K562 (cell line): Measurements from ENCODE around the gene HKDC1.

ENCODE experiments used
- CTCF ChIP-seq, 3 experiments: IDR thresholded peaks in 2 of 3; conservative IDR thresholded peaks in 1 of 3; 2 replicates each; pipeline ENCODE4 v1.5.1; 2011 to 2012; ENCODE audit warnings: low read length in 3 of 3, mild to moderate bottlenecking in 3 of 3, control low read depth in 2 of 3, improper control_type of control experiment in 1 of 3, inconsistent platforms in 1 of 3, low read depth in 1 of 3, mixed read lengths in 1 of 3, moderate library complexity in 1 of 3; ENCODE audit not compliant: insufficient read depth in 2 of 3
- DDX20 ChIP-seq: fragments of 450-650 bp; IDR thresholded peaks from 2 replicates; pipeline ENCODE4 v1.6.1; 2016; ENCODE audit warnings: missing genetic modification characterization, low read depth, mild to moderate bottlenecking, missing compliant biosample characterization, moderate library complexity
- GABPB1 ChIP-seq: sonication (generic); formaldehyde crosslinking; IDR thresholded peaks from 2 replicates; pipeline ENCODE4 v1.8.0; 2022; ENCODE audit warnings: mild to moderate bottlenecking, missing genetic modification reagents
- KAT2B ChIP-seq: IDR thresholded peaks from one replicate; pipeline ENCODE4 v1.6.1; 2012; ENCODE audit warnings: low read depth, mild to moderate bottlenecking, control low read depth, inconsistent platforms, low read length, moderate library complexity
- SP1 ChIP-seq: sonication (generic); formaldehyde crosslinking; IDR thresholded peaks from 2 replicates; pipeline ENCODE4 v1.8.1; 2022; ENCODE audit warnings: mild to moderate bottlenecking, missing genetic modification reagents
- STAT5B ChIP-seq: fragments of 250-450 bp; sonication (Bioruptor Pico); IDR thresholded peaks from 2 replicates; pipeline ENCODE4 v1.8.0; 2021; ENCODE audit warnings: mild to moderate bottlenecking, inconsistent platforms
- TAF1 ChIP-seq: IDR thresholded peaks from 2 replicates; pipeline ENCODE4 v1.6.1; 2011; ENCODE audit warnings: mild to moderate bottlenecking, low read length, moderate library complexity; ENCODE audit not compliant: insufficient read depth, control insufficient read depth, severe bottlenecking; ENCODE audit errors: extremely low read depth
- TEAD1 ChIP-seq, 2 experiments: fragments of 450-650 bp in 1 of 2; sonication (generic) in 1 of 2; formaldehyde crosslinking; IDR thresholded peaks; 2 replicates each; pipeline versions ENCODE4 v1.4.0 to v1.8.0; 2020 to 2022; ENCODE audit warnings: mild to moderate bottlenecking in 2 of 2, missing genetic modification reagents in 1 of 2
- TF ChIP-seq, protein P1 (sequence below): fragments of 250-450 bp; sonication (Bioruptor Pico); IDR thresholded peaks from 2 replicates; pipeline ENCODE4 v1.4.0; 2020; ENCODE audit warnings: mild to moderate bottlenecking, moderate library complexity
- TF ChIP-seq, protein P2 (sequence below): fragments of 250-450 bp; sonication (Bioruptor Pico); IDR thresholded peaks from 2 replicates; pipeline ENCODE4 v1.5.0; 2020; ENCODE audit warnings: mild to moderate bottlenecking, borderline replicate concordance

GRCh38 chr10:69211104-69211503 is 9.0 kb upstream of the HKDC1 start:
- no peak for TF ChIP-seq STAT5B (CRISPR knock-in tag)
- TF ChIP-seq TAF1 = no peak
- TF ChIP-seq, protein P1, sequence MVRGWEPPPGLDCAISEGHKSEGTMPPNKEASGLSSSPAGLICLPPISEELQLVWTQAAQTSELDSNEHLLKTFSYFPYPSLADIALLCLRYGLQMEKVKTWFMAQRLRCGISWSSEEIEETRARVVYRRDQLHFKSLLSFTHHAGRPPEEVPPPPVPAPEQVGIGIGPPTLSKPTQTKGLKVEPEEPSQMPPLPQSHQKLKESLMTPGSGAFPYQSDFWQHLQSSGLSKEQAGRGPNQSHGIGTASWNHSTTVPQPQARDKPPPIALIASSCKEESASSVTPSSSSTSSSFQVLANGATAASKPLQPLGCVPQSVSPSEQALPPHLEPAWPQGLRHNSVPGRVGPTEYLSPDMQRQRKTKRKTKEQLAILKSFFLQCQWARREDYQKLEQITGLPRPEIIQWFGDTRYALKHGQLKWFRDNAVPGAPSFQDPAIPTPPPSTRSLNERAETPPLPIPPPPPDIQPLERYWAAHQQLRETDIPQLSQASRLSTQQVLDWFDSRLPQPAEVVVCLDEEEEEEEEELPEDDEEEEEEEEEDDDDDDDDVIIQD (CRISPR knock-in tag) = no peak
- TF ChIP-seq CTCF (IDR thresholded peaks at IDR 0.05 in 2 of 3, conservative IDR thresholded peaks at IDR 0.05 in 1 of 3; ENCODE audit: insufficient read depth in 2 of 3, low read depth in 1 of 3, low read length in 3 of 3) = no peak
- TF ChIP-seq KAT2B = no peak
- TF ChIP-seq SP1 (CRISPR knock-in tag) = no peak
- TF ChIP-seq TEAD1 (CRISPR knock-in tag; IDR thresholded peaks at IDR 0.05) = peak; percentile 62 to 68; a peak in 1 of 4 replicates
- TF ChIP-seq DDX20 (tag) = no peak
- no peak for TF ChIP-seq GABPB1
- TF ChIP-seq, protein P2, sequence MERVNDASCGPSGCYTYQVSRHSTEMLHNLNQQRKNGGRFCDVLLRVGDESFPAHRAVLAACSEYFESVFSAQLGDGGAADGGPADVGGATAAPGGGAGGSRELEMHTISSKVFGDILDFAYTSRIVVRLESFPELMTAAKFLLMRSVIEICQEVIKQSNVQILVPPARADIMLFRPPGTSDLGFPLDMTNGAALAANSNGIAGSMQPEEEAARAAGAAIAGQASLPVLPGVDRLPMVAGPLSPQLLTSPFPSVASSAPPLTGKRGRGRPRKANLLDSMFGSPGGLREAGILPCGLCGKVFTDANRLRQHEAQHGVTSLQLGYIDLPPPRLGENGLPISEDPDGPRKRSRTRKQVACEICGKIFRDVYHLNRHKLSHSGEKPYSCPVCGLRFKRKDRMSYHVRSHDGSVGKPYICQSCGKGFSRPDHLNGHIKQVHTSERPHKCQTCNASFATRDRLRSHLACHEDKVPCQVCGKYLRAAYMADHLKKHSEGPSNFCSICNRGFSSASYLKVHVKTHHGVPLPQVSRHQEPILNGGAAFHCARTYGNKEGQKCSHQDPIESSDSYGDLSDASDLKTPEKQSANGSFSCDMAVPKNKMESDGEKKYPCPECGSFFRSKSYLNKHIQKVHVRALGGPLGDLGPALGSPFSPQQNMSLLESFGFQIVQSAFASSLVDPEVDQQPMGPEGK = no peak
